PC-3 (cell line): ENCODE data around the gene MBD6.

ENCODE experiments used
- CTCF ChIP-seq: fragments of 300-600 bp; sonication (generic); conservative IDR thresholded peaks from 2 replicates; pipeline ENCODE4 v1.5.1; 2017; ENCODE audit warnings: antibody characterized with exemption, low read depth, mild to moderate bottlenecking, low read length
- EZH2 ChIP-seq: fragments of 300-600 bp; sonication (generic); IDR thresholded peaks from one replicate; pipeline ENCODE4 v1.6.1; 2017; ENCODE audit warnings: antibody characterized with exemption, mild to moderate bottlenecking, low read length; ENCODE audit not compliant: unreplicated experiment
- EZH2phosphoT487 ChIP-seq: fragments of 300-600 bp; sonication (generic); IDR thresholded peaks from 2 replicates; pipeline ENCODE4 v1.6.1; 2018; ENCODE audit warnings: mild to moderate bottlenecking, antibody characterized with exemption, low read length, borderline replicate concordance

- no peak for TF ChIP-seq EZH2
- no peak for TF ChIP-seq CTCF
- TF ChIP-seq EZH2phosphoT487, result no peak
These were observed 472 bp downstream of the MBD6 start for GRCh38 chr12:57522887-57523705.
